ENCODE measurements around the gene ADCYAP1R1.

The ADCYAP1R1 gene

GRCh38 chr7:31043051-31043471 is 9.0 kb upstream of the ADCYAP1R1 start:
- no peak for DNase-seq (ENCODE audit: low read depth in 2 of 2)

GRCh38 chr7:31044529-31044928 is 7.6 kb upstream of the ADCYAP1R1 start:
- no peak for DNase-seq (ENCODE audit: low read depth in 2 of 2)

GRCh38 chr7:31046723-31047122 is 5.4 kb upstream of the ADCYAP1R1 start:
- no peak for DNase-seq (ENCODE audit: low read depth in 2 of 2)

GRCh38 chr7:31047313-31048146 is 4.6 kb upstream of the ADCYAP1R1 start:
- DNase-seq (ENCODE audit: low read depth in 2 of 2), result no peak

GRCh38 chr7:31049005-31049765 is 2.9 kb upstream of the ADCYAP1R1 start:
- no peak for DNase-seq (ENCODE audit: low read depth in 2 of 2)

DNA sequence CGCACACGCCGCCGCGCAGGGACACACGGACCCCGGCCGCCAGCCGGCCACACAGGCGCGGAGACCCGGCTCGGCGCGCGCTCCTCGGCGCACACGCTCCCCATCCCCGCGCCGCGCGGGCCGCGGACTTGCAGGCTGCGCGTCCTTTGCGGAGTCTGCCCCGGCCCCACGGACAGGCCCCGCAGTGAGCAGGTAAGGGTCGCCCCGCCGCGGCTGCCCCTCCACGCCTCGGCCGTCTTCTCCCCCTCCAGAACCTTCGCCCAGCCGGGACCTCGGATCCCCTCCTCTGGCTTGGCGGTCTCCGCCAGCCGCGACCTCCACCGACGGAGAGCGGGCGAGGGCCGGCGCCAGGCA is 356 bp downstream of the ADCYAP1R1 start:
- no peak for DNase-seq (ENCODE audit: low read depth in 2 of 2)

- DNase-seq (ENCODE audit: low read depth in 2 of 2), result no peak
These were observed 913 bp downstream of the ADCYAP1R1 start for GRCh38 chr7:31052841-31053601.

DNA sequence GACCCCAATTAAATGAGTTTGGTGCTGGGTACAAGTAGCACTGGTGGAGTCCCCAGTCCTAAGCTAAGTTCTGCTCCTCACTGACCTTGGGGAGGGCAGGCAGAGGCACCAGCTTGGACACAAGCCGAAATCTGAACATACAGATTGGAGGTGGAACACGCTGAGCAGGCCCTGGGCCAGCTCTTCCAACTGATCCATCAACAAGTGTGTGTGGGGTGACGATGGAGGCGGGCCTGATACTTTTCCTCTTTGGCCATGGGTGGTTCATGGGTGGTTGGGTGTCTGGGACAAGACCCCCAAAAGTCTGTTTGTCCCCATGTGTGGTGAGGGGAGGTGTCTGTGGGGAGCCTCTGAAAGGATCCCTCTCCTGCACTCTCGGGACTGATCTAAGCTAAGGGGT is 1.9 kb downstream of the ADCYAP1R1 start:
- no peak for DNase-seq (ENCODE audit: low read depth in 2 of 2)

- DNase-seq (ENCODE audit: low read depth in 2 of 2), result no peak
These were observed 2.6 kb downstream of the ADCYAP1R1 start for GRCh38 chr7:31054608-31055278.

GRCh38 chr7:31055471-31055870 is 3.4 kb downstream of the ADCYAP1R1 start:
- no peak for DNase-seq (ENCODE audit: low read depth in 2 of 2)

DNA sequence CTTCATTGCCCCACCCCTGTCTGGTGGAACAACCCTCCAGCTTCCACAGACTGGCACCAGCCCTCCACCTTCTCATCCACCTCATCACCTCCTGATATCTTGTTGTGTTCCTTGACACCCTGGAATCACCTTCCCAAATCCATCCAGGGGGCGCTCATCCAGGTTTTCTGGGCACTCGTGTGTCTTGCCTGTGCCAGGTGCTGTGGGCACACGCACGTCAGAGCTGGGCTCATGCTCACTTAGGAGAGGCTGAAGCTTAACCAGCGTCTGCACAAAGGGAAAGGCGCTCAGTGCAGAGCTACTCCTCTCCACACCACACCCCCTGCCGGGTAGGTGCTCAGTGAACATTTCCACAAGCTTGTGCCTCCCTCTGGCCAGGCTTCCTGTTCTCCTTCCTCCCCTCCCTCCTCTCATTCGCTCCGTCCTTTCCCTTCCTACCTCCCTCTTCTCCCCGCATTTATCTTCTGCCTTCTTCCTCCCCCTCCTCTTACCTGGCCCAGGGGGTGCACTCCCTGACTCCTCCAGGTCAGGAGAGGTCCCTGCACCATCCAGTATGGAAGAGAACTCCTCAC is 4.8 kb downstream of the ADCYAP1R1 start:
- no peak for DNase-seq (ENCODE audit: low read depth in 2 of 2)

GRCh38 chr7:31058122-31058521 is 6.0 kb downstream of the ADCYAP1R1 start:
- no peak for DNase-seq (ENCODE audit: low read depth in 2 of 2)

- DNase-seq (ENCODE audit: low read depth in 2 of 2), result no peak
These were observed 6.6 kb downstream of the ADCYAP1R1 start for GRCh38 chr7:31058688-31059087.

- no peak for DNase-seq (ENCODE audit: low read depth in 2 of 2)
These were observed 7.4 kb downstream of the ADCYAP1R1 start for GRCh38 chr7:31059551-31059950.

- no peak for DNase-seq (ENCODE audit: low read depth in 2 of 2)
These were observed 9.1 kb downstream of the ADCYAP1R1 start for GRCh38 chr7:31061185-31061584.

GRCh38 chr7:31062746-31063435 is 10.8 kb downstream of the ADCYAP1R1 start:
- no peak for DNase-seq (ENCODE audit: low read depth in 2 of 2)

GRCh38 chr7:31065021-31065593 is 13.0 kb downstream of the ADCYAP1R1 start:
- DNase-seq (ENCODE audit: low read depth in 2 of 2), result no peak

- no peak for DNase-seq (ENCODE audit: low read depth in 2 of 2)
These were observed 13.7 kb downstream of the ADCYAP1R1 start for GRCh38 chr7:31065840-31066239.

DNA sequence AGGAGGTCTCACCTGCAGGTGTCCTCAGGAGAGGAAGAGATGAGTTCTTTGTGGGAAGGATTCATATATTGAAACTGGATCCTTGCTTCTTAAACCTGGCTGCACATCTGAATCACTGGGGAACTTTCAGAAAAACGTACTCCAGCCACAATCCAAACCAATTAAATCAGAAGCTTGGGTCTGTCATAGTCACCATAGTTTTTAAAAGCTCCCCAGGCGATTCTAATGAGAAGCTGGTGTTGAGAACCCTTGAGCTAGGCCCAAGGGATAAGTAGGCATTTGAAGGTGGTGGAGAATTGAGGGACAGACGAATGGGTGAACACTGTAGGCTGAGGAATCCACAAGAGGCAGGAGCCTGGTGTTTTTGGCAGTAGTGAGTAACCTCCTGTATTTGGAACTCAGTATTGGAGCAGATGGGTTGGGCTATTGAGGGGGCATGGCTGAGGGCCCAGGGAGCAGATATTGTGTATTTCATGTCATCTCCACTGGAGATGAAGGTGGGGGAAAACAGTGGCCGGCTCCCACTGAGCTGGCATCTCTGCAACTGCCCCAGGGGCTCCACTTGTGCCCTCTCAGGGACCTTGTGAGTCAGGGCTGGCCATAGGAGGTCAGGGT is 14.5 kb downstream of the ADCYAP1R1 start:
- DNase-seq (ENCODE audit: low read depth in 2 of 2), result no peak

GRCh38 chr7:31067491-31067890 is 15.4 kb downstream of the ADCYAP1R1 start:
- DNase-seq (ENCODE audit: low read depth in 2 of 2), result no peak

Measured in stimulated activated CD8-positive, alpha-beta memory T cell treated with anti-CD3 and anti-CD28 coated beads, Interleukin-15, amount 100 ng/mL, for 4 hours (primary cell).